Liver (tissue), 3 donors: ENCODE data around the gene CEP68.
A peak's percentile ranks its signal among the peaks of the same experiment; 100 is the strongest.

Experiments used
- EGR1 ChIP-seq, 2 donors: IDR thresholded peaks; 2 replicates each; pipeline ENCODE4 v1.6.1; 2016 to 2018; ENCODE audit warnings: antibody characterized with exemption in 2 of 2, low read depth in 2 of 2
- HNF4A ChIP-seq, 2 donors: conservative IDR thresholded peaks; 2 replicates each; pipeline ENCODE4 v1.6.1; 2016; ENCODE audit warnings: antibody characterized with exemption in 2 of 2, mild to moderate bottlenecking in 2 of 2
- HNF4G ChIP-seq: IDR thresholded peaks from 2 replicates; pipeline ENCODE4 v1.6.1; 2016; ENCODE audit warnings: antibody characterized with exemption
- SP1 ChIP-seq: IDR thresholded peaks from 2 replicates; pipeline ENCODE4 v1.6.1; 2018; ENCODE audit warnings: antibody characterized with exemption, mild to moderate bottlenecking
- TAF1 ChIP-seq: conservative IDR thresholded peaks from 2 replicates; pipeline ENCODE4 v1.6.1; 2016; ENCODE audit warnings: antibody characterized with exemption, mild to moderate bottlenecking
- TF ChIP-seq, protein P1 (sequence below): fragments of 150-350 bp; IDR thresholded peaks from 2 replicates; pipeline ENCODE4 v1.5.1; 2017; ENCODE audit warnings: improper control_type of control experiment, low read depth, low read length; ENCODE audit not compliant: missing input control
- TF ChIP-seq, protein P2 (sequence below): IDR thresholded peaks from 2 replicates; pipeline ENCODE4 v1.6.1; 2016; ENCODE audit warnings: antibody characterized with exemption, mild to moderate bottlenecking
- TF ChIP-seq, protein P3 (sequence below): IDR thresholded peaks from 2 replicates; pipeline ENCODE4 v1.6.1; 2016; ENCODE audit warnings: antibody characterized with exemption
- TF ChIP-seq, protein P4 (sequence below): IDR thresholded peaks from 2 replicates; pipeline ENCODE4 v1.6.1; 2016; ENCODE audit warnings: antibody characterized with exemption
- donor health status: healthy.
- donor health status: healthy.

DNA sequence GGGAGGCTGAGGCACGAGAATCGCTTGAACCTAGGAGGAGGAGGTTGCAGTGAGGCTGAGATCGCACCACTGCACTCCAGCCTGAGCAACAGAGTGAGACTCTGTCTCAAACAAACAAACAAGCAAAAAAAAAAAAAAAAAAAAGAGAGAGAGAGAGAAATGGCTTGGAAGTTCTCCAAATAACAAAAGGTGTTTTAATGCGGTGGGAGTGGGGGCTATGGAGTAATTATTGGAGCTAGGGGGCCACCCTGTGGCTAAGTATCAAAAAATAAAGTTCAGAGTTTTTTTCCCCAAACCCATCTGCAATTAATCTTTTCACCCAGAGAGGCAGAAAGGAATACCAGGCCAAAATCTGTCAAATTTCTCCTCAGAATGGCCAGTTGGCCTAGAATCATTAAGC lies 23.0 kb upstream of the CEP68 start:
- no peak for TF ChIP-seq SP1
- TF ChIP-seq, protein P1, sequence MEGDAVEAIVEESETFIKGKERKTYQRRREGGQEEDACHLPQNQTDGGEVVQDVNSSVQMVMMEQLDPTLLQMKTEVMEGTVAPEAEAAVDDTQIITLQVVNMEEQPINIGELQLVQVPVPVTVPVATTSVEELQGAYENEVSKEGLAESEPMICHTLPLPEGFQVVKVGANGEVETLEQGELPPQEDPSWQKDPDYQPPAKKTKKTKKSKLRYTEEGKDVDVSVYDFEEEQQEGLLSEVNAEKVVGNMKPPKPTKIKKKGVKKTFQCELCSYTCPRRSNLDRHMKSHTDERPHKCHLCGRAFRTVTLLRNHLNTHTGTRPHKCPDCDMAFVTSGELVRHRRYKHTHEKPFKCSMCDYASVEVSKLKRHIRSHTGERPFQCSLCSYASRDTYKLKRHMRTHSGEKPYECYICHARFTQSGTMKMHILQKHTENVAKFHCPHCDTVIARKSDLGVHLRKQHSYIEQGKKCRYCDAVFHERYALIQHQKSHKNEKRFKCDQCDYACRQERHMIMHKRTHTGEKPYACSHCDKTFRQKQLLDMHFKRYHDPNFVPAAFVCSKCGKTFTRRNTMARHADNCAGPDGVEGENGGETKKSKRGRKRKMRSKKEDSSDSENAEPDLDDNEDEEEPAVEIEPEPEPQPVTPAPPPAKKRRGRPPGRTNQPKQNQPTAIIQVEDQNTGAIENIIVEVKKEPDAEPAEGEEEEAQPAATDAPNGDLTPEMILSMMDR, result peak; percentile 34
- TF ChIP-seq, protein P2, sequence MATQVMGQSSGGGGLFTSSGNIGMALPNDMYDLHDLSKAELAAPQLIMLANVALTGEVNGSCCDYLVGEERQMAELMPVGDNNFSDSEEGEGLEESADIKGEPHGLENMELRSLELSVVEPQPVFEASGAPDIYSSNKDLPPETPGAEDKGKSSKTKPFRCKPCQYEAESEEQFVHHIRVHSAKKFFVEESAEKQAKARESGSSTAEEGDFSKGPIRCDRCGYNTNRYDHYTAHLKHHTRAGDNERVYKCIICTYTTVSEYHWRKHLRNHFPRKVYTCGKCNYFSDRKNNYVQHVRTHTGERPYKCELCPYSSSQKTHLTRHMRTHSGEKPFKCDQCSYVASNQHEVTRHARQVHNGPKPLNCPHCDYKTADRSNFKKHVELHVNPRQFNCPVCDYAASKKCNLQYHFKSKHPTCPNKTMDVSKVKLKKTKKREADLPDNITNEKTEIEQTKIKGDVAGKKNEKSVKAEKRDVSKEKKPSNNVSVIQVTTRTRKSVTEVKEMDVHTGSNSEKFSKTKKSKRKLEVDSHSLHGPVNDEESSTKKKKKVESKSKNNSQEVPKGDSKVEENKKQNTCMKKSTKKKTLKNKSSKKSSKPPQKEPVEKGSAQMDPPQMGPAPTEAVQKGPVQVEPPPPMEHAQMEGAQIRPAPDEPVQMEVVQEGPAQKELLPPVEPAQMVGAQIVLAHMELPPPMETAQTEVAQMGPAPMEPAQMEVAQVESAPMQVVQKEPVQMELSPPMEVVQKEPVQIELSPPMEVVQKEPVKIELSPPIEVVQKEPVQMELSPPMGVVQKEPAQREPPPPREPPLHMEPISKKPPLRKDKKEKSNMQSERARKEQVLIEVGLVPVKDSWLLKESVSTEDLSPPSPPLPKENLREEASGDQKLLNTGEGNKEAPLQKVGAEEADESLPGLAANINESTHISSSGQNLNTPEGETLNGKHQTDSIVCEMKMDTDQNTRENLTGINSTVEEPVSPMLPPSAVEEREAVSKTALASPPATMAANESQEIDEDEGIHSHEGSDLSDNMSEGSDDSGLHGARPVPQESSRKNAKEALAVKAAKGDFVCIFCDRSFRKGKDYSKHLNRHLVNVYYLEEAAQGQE, result no peak
- TF ChIP-seq, protein P3, sequence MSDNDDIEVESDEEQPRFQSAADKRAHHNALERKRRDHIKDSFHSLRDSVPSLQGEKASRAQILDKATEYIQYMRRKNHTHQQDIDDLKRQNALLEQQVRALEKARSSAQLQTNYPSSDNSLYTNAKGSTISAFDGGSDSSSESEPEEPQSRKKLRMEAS, result no peak
- no peak for TF ChIP-seq EGR1 (IDR thresholded peaks at IDR 0.05; ENCODE audit: low read depth in 2 of 2)
- TF ChIP-seq, protein P4, sequence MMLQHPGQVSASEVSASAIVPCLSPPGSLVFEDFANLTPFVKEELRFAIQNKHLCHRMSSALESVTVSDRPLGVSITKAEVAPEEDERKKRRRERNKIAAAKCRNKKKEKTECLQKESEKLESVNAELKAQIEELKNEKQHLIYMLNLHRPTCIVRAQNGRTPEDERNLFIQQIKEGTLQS, result no peak
- TF ChIP-seq HNF4A (conservative IDR thresholded peaks at IDR 0.05), result no peak
- no peak for TF ChIP-seq TAF1
- TF ChIP-seq HNF4G, result no peak
